Stimulated activated CD4-positive, alpha-beta T cell treated with anti-CD3 and anti-CD28 coated beads, Interleukin-1b, Interleukin-23, amount 100 ng/mL, for 1 hour (primary cell): ENCODE results near the gene EVI5.
"Not testable (repeated sequence)": the region's sequence is repeated elsewhere in the genome, so short reads cannot be mapped to it uniquely, and the experiment has no call there.

Source experiments
- DNase-seq, 2 donors: peaks; one replicate each; pipeline ENCODE4 v3.0.0-alpha.2; 2020; ENCODE audit warnings: low read depth in 2 of 2

EVI5 gene

DNA sequence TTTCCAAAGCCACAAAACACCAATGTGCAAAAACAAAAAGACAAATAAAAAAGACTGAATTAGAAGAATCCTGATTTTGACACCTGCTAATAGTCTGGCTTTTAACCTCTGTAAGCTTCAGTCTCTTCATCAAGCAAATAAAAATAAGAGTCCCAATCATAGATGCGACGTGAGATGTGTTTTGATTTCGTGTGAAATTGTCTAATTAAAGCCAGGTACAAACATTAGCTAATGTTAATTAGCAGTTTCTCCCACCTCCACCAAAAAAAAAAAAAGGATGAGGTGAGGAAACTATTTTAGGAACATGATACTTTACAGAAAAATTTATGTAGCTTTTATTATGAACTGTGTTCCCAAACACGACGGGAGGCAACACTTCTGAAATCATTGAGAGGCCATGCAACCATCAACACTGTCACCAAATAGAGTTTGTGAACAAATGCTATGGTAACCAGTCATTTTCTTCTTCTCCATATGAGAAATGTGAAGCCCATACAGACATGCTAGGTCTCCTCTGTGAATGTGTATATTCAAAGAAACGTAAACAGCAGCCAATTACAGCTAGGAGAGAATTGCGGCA, 6.7 kb upstream of the EVI5 start:
- DNase-seq: no peak

DNA sequence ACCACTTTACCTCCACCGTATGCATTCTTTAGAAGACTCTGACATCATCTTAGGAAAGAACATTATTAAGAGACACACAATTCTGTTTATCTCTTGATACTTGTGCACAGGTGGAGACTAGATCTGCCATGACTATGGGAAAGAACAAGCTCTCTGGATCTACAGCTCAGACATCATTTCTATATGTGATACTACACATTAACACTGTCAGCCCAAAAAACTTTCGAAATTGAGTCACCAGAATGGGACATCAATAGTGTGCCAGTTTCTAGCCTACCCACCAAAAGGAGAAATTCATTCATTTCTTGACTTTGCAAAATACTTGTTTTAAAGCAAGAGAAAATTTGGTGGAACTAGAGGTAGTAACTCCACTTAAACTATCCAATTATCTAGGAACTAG, 6.0 kb upstream of the EVI5 start:
- no peak for DNase-seq

DNA sequence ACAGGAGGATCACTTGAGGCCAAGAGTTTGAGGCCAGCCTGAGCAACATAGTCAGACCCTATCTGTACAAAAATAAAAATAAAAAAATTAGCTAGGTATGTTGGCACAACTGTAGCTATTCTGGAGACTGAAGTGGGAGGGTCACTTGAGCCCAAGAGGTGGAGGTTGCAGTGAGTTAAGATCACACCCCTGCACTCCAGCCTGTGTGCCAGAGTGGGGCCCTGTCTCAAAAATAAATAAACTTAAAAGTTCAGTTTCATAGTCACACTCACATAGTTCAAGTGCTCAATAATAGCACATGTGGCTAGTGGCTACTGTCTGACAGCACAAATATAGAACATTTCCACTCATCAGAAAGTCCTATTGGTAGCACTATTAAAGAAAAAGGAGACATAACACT, 5.2 kb upstream of the EVI5 start:
- no peak for DNase-seq

DNA sequence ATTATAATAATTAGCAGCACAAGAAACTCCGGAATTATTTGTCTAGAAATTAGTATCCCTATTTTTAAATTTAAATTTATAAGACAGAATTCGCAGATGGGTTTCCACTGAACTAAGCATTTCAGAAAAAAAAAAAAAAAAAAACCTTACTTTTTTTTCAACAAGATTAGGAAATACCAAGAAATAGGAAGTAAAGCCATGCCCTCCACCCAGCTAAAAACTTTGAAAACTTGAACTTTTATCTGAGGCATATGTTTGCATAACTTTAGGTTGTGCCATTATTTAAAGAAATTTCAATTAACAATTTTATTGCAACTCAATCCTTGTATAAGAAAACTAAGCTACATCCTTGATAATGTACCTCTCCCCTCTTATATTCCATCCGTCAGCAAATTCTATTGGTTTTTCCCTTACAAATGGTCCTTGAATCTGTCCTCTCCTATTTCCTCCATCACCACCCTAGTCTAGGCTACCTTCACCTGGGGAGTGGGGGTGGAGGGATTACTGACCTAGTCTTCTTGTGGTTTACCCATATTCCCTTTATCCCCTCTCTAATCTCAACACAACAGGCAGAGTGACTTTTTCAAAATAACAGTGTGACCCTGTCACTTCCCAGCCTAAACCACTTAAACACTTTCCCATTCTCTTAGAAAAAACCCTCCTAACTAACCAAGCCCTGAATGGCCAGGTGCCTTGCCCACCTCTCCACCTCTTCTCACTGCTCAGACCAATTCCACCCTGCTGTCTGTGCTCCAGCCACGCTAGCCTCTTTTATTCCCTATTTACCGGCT, 1.4 kb upstream of the EVI5 start:
- no peak for DNase-seq

DNA sequence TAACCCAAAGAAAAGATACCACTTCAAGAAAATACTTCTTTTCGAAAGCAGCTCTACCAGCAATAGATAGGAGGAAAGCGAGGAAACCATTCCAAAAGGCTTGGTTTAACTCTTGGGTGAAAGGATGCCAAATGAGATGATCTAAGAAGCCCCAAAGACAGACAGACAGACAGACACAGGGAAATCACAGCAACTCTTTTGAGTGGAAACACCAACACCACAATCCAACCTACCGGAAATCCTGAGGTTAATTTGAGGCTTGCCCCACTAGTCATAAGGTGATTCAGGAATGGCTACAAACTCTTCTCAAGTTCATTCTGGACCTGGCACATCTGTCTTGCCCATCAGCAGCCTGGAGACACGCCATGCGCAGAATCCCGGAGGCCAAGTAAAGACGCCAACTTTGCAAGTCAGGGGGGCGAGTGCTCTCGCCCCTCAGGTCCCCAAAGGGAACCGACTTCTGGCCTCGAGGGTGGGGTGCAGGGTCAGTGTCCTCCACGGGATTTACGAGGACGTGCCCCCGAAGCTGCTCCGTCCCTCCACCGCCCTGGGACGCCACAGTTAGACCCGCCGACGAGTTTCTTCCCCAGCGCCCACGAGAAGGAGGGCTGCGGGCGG, 778 bp downstream of the EVI5 start:
- no peak for DNase-seq

DNA sequence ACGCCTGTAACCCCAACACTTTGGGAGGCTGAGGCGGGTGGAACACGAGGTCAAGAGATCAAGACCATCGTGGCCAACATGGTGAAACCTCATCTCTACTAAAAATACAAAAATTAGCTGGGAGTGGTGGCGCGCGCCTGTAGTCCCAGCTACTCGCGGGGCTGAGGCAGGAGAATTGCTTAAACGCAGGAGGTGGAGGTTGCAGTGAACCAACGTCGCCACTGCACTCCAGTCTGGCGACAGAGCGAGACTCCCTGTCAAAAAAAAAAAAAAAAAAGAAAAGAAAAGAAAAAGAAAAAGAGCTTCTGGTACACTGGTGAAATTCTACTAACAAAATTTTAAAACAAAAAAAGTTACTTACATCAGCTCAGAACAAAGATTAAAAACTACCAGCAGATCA, 1.4 kb downstream of the EVI5 start:
- DNase-seq: not testable (repeated sequence)

DNA sequence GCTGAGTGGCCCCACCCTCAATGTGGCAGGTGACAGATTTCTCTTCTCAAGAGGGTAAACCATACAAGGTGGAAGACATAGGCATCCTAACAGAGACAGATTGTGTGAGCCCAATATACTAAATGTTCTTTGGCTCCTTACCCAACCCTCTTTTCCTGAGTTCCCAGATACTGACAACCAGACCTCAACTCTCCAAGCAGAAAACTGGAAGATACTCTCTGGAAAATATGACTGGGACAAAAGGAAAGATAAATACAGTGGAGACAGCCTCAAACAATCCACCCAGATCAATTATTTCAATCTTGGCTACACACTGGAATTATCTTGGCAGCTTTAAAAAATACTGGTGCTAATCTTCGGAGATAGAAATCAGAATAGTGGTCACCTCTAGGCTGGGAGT, 6.5 kb downstream of the EVI5 start:
- no peak for DNase-seq

DNA sequence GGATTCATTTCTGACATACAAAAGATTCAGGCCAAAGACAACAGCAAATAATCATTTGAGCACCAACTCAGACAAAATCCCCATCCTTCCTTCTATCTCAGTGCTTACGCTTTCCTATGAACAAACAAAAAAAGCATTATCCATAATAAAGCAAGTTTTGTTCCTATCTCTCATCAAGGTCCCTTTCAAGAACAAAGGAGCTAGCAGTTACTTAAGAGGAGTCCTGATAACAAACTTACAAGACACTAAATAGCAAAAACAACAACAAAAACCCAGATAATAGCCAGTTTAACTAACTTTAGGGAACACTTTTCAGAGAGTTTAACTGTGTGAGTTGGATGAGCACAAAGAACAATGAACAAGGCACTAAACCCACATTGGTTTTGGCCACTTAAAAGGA, 10.5 kb downstream of the EVI5 start:
- no peak for DNase-seq

DNA sequence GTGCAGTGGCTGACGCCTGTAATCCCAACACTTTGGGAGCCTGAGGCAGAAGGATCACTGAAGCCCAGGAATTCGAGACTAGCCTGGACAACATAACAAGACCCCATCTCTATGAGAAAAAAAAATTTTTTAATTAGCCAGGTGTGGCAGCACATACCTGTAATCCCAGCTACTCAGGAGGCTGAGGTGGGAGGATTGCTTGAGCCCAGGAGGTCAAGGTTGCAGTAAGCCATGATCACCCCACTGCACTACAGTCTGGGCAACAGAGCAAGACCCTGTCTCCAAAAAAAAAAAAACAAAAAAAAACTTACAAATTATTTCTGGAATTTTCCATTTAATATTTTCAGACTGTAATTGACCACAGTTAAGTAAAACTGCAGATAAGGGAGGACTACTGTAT, 11.2 kb downstream of the EVI5 start:
- DNase-seq: not testable (repeated sequence)

DNA sequence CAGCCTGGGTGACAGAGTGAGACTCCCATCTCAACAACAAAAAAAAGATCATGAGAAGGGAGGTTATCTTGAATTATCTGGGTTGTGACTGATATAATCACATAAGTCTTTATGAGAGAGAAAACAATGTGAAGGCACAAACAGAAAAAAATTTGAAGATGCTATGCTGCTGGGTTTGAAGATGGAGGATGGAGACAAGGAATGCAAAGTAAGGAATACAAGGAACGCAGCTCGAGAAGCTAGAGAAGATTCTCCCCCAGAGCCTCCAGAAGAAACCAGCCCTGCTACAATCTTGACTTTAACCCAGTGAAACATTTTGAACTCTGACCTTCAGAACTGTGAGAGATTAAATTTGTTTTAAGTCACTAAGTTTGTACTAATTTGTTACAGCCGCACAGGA, 15.1 kb downstream of the EVI5 start:
- DNase-seq: no peak

DNA sequence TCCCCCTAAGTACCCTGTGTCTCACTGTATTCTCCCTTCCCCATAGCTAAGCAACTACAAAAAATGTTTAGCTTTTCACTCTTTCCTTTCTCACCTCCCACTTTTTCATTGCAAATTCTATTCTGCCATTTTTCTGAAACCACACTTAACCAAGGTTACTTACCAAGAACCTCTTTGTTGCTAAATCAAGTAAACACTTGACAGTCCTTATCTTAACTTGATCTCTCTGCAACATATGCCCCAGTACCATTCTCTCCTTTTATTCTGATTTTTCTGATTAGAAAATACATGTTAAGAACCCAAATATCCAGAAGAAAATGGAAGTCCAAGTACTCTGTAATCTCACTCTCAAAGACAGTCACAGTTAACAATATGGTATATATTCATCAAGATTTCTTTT, 16.0 kb downstream of the EVI5 start:
- DNase-seq: no peak

DNA sequence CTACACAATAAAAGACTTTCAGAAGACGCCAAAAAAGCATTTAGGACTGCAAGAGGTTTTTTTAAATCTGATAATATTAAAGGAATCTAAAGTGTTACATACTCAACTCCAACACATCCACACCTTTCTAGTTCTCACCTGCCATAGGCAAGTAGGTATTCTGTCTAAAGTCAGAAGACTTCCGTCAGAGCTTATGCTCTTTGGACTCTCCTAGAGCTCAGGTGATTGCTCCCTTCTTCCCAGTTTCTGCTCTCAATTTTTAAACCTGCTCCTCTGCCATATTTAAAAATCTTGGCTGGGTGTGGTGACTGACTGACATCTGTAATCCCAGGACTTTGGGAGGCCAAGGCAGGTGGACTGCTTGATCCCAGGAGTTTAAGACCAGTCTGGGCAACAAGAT, 16.6 kb downstream of the EVI5 start:
- no peak for DNase-seq

DNA sequence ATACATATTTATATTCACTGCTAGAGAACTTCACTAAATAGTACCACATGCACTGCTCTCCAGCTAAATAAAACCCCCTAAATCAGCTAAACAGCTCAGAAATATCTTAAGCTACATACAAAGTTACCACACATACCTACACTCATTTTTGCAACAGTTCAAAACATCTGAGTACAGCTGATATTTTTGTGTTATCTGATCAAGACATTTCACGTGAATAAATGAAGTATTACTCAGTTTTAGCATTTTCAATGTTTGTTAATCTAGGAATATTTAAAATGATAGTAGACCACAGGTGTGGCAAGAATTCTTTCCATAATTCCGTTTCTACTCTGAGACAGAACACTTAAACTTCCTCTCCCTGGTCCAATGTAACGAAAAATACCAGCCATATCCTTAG, 20.8 kb downstream of the EVI5 start:
- no peak for DNase-seq

DNA sequence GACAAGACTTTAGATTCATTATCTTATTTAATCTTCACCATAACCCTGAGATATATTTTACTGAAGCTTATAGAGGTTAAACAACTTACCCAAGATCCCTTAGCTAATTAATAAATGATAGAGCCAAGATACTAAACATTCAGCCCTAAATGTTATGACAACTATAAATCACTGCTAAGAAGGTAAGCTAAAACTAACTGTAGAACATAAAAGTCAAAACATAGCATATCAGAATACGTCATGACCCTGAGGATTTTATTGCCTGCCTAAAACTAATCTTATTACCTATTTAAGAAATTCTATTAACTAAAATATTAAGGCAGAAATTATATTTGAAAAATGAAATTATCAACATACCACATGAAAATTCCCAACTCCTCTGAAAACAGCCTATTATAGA, 22.6 kb downstream of the EVI5 start:
- DNase-seq: no peak

DNA sequence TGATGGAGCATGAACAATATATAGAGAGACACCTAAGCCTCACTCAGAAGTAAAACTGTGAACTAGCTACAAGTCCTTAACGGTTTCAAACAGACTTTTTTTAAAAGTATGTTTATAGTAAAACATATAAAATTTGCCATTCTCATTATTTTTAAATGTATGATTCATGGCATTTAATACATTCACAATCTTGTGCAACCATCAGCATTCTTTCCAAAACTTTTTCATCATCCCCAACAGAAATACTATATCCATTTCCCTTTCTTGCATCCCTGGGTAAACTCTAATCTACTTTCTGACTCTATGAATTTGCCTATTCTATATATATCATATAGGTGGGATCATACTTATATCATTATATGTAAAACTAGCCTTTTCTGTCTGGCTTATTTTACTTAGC, 25.5 kb downstream of the EVI5 start:
- no peak for DNase-seq

DNA sequence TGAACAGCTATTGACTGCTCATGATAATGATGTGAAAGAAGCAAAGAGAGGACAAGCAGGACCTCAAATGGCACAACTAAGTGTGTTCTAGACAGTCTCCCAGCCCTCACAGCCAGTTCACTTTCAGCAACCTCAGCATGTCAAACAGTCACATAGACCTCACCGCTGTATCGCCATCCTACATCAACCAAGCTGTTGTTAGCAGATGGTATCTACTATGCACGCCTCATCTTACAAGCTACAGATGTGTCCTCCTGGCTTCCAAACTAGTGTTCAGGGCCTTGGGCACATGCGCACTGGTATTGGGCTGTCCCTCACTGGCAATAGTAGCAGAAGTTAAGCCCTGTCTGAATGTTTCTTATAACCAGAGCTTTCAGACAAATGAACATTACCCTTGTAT, 28.4 kb downstream of the EVI5 start:
- DNase-seq: no peak

DNA sequence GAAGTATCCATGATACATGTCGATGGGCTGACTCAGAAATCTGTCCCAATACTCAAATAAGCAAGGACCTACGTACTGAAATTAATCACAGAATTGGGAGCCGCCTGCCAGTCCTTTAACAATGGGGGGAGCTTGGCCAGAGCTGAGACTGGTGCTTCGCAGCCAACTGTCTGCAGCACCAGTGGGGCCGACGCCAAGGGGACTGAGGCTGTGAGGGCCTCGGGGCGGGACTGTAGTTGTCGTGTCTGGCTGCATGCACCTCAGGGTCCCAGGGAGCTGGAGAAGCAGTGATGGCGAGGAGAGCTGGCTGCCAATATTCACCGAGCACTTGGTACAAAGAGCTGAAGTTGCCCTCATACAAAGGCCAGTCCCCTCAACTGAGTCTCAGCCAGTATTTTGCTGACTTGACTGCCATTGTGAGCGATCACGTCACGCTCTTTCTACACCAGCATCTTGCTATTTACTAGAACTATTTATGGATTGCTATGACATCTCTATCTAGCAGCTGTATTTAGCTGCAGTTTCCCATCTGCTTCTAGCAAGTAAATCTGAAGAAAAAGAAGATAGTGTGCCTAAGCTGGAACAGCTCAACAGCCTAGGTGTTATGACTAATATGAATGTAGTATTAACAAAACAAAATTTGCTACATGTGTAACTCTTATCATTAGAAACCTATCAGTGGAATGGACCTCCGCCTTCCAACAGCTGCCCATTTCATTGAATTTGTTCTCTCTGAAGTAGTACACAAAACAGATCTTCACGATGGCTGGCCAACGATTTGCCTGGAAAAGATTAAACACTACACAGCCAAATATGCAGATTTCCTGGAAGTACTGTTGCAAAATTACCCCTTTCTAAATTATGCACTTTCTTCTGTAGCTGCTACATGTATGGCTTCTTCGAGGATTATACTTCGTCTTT, 29.1 kb downstream of the EVI5 start:
- no peak for DNase-seq

DNA sequence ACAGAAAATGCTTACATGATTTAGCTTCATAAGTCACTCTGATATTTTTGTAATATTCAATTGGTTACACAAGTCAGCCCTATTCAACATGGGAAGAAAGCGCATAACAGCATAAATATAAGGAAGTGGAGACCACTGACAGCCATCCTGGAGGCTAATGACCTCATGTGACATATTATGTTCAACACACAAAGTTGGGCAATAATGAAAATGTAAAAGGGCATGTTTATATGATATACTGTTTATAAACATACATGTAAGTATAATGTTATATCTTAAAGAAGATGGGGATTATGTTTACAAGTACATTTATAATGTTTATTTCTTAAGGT, 30.2 kb downstream of the EVI5 start:
- no peak for DNase-seq

DNA sequence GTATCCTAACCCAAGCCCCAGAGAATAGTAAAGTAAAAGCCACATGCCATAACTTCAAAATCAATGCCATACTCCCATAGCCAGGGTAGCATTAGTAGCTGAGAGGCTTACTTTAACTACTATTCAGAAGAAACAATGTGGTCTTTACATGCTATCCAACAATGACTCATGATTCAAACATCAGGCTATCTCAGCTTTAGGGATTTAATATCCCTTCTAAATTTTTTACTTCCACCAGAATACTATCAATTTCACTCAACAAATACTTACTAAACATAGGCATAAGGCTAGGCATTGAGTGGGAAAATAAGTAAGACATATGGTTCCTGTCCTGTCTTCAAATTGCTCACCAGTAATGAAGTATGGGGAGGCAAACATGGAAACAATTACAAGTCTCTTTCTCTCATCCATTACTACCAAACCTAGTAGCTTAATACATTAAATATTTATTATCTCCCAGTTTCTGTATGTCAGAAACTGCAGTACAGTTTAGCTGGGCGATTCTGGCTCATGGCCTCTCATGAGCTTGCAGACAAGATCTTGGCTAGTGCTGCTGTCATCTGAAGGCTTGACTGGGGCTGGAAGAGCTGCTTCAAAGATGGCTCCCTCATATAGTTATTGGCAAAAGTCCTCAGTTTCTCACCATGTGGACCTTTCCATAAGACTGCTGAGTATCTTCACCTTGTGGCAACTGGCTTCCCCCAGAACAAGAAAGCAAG, 30.7 kb downstream of the EVI5 start:
- no peak for DNase-seq

DNA sequence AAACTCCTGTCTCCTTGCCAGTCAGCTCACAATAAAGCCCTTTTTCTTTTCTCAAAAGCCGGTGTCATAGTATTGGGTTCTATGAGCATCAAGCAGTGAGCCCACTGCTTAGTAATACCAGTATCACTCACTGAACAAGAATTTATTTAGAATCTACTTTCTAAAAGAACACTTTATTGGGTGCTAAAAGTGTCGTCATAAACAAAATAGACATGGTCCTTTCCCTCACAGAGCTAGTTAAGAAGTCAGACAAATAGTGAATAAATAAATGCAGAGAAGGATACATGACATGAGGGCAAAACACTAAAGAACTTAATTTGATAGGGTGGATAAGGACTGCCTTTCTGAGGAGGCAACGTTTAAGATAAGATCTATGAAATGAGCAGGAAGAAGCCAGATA, 32.2 kb downstream of the EVI5 start:
- no peak for DNase-seq

DNA sequence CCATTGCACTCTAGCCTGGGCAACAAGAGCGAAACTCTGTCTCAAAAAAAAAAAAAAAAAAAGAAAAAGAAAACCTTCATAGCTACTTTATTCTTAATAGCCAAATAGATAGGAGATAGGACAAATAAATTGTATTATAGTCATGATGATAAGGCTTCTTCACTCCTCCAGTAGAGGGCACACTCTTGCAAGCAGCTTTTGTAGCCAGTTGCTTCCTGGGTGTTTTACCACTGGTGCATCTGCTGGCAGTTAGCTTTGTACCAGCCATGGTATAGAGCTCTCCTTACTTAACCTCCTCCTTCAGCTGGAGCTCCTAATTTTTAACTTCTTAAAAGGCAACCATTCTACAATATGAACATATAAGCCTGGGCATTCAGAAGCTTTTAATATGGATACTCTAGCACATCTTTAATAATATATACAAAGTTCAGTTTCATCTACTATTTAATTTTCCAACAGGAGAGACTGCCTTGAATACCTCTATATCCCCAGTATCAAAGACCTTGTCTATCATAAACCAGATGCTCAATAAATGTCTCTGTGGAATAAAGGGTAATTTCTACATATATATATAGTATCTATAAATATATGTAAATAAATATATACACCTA, 35.8 kb downstream of the EVI5 start:
- no peak for DNase-seq
